Muscle of back (tissue), 11 donors: Measurements from ENCODE around the gene KLF4. TPM values are rescaled to one million over a fixed set of nuclear protein-coding genes. Genes with fewer than 3 reads are reported as not detected.

Experiments used
- DNase-seq, 3 donors: peaks; one replicate each; pipeline versions ENCODE4 v3.0.0 to v3.0.0-alpha.2; 2013
- polyA plus RNA-seq, 10 donors: library from polyadenylated mRNA; unstranded; fragments of 120-200 nt; gene quantifications; one replicate each; pipeline ENCODE4 v1.2.1, GENCODE V29; 2013; ENCODE audit not compliant: insufficient read length in 10 of 10

Gene KLF4
- polyA plus RNA-seq, 10 donors, result 23.6 to 68.8 (median 42.4) TPM

DNA sequence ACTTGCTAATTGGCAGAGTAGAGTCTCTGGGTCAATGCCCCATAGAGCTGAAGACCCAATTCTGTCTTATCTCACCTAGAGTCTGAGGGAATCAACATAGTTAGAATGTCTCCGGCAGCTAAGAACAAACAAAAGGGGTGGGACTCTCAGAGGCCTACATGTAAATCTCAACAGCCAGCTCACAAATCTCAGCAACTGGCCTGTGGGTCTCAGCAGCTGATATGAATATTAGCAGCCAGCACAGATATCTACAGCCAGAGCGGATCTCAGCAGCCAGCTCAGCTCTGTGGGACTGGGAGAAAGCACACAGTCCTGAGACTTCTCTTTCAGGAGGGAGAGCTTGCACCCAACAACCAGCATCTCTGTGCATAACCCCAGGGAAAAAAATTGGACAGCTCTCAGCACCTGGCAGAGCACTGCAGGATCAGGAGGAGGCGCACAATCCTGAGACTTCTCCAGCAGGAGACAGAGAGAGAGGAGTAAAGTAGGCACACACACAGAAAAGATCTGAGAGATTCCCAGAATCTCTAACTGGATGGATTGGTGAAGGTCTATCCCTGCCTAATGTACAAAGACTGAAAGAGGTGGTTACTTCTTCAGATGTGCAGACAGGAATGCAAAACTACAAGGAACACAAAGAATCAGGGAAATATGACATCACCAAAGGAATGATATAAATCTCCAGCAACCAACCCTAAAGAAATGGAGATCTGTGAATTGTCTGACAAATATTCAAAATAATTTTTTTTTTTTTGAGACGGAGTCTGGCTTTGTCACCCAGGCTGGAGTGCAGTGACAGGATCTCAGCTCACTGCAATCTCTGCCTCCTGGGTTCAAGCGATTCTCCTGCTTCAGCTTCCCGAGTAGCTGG, 29.2 kb downstream of the KLF4 start:
- no peak for DNase-seq

DNA sequence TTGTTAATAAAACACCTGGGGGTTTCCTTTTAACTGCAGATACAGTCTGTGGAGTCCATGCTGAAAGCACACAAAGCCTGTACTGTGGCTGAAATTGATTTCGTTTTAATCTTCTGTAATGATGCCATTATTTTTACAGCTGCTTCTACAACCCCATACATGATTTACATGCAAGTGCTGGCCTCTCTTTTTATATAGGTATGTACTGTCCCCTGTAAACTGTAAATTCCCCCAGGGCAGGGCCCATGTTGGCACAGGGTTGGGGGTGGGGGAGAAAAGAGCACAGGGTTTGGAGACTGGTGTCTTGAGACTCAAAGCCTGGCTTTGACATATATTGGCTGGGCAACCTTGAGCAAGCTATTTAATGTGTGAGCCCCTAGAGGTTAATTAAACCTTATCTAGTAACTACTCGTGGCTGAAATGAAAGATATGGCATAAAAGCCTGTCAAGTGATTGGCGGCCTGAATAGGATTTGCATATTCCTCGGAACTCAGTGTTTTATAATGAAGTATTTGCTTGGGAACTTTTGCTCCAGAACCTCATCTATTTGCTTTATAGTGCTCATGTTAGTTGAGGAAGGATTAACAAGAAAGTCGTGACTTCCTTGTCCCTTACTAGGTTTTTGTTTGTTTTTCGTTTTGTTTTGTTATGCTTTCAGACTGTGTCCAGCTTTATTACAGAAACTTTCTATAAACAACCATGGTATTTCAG, 34.0 kb downstream of the KLF4 start:
- no peak for DNase-seq

- DNase-seq, result no peak
Measured at GRCh38 chr9:107453479-107453878, 36.1 kb downstream of the KLF4 start.

DNA sequence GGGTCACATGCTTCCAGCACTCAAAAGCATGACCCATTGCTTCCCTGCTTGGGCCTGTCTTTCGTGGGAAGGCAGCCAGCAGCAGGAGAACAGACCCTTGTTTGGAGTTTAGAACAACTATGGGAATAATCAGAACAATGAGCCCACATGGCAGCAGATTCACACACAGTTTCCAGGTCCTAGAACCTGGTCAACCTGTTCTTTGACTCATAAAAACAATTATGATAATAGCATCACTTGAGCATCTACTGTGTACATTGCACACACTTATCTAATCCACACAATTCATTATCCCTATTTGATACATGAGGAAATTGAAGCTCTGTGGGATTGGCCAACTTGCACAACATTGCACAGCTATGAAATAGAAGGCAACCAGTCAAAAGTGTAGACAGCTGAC, 41.7 kb downstream of the KLF4 start:
- no peak for DNase-seq

DNA sequence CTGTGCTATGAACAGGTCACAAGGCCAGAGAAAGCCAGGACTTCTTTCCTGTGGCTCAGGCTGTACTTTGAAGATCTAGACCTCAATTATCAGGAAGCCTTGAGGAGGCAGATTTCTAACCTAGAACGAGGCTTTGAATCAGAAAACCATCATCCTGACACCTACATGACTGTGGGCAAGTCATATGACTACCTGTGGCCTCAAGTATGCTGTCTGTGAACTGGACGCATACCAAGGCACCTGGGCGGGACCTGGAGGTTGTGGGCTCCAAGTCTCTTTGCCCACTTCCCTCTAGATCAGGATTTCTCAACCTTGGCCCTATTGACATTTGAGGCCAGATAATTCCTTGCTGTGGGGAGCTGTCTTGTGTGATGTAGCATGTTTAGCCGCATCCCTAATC, 42.5 kb downstream of the KLF4 start:
- no peak for DNase-seq

- DNase-seq, result no peak
Measured at GRCh38 chr9:107446491-107446890, 43.1 kb downstream of the KLF4 start.

GRCh38 chr9:107443786-107444185, 45.8 kb downstream of the KLF4 start:
- DNase-seq, result no peak

DNA sequence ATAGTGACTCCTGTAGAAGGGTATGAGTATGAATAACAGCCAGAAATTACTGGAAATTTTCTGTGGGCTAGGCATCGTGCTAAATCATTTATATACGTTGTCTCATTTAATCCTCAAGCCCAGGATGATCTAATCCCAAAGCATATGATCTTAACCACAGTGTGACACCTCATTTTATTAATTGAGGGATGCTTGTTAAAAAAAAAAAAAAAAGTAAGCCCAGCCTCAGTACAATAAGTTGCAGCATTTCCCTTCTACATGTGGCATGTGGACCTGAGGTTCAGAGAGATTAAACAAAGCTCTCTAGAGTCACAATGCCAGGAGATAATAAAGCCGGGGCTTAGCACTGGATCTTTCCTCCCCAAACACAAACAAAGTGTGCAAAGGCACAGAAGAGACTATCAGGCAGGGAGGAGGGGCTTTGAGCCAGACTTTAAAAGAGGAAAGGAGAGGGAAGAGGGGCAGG, 49.5 kb downstream of the KLF4 start:
- DNase-seq, result peak in 1 of 3 donors; percentile 45

DNA sequence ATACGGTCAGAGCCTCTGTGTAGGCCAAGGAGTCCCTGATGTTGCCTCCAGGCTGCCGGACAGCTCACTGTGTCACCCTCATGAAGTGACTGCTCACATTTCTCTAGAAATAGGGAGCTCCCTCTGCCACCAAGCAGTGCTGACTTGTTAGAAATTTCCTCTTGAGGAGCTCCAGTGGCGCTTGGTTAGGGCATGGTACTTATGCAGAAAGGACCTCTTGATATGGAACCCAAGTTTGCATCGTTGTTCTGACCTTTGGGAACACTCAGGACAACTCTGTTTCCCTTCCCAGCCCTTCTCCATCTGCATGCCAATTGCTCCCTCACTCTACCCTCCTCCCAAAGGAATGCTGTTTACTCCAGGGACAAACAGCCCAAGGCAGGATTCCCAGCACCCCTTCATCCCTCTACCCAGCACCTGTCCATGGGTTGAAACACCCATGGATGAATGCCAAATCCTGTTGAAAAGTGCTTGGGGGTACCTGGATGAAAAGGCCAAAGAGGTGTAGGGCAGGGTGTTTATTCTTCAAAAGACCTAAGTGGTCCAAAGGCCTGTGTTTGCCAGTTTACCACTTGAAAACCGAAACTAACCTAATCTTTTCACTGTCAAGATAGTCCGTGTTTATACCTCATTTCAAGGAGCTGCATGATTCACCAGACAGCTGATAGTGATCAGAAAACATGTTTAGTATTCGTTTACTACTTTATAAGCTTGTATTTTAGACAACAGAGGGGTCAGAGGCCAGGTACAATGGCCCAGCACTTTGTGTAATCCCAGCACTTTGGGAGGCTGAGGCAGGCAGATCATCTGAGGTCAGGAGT, 51.1 kb downstream of the KLF4 start:
- no peak for DNase-seq

DNA sequence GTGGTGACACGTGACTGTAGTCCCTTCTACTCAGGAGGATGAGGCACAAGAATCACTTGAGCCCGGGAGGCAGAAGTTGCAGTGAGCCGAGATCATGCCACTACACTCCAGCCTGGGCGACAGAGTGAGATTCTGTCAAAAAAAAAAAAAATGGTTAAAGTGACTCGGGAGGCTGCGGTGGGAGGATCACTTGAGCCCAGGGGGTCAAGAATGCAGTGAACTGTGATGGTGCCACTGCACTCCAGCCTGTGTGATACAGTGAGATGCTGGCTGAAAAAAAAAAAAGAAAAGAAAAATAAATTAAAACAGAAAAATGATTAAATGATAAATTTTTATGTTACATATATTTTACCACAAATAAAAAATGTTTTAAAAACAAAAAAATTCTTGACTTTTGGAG, 51.9 kb downstream of the KLF4 start:
- no peak for DNase-seq

DNA sequence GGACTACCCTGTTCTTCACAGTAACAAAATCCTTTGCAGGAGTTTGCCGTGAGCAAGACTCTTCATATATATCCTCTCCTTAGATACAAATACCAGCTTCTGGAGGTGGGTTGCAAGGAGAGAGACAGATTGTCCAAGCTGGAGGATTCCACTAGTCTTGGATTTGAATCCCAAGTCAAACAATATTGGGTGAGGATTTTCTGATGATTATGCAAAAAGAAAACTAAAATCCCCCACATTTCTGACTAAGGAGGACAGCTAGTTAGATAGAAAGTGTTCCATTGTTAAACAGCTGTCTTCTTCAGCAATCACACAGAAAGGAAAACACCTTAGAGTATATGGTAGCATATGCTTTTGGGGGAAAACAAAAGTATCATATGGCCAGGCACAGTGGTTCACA, 54.2 kb downstream of the KLF4 start:
- DNase-seq, result no peak

Other genes starting within 250 kb of the KLF4 start
- gene RAD23B, start 206.5 kb downstream of the KLF4 start, polyA plus RNA-seq, result 100 to 1,000 TPM; 111 to 163 (median 125) TPM